Heart right ventricle (tissue), 16 donors: Measurements from ENCODE around the gene HTR3B. TPM values are rescaled to one million over a fixed set of nuclear protein-coding genes. Genes with fewer than 3 reads are reported as not detected.

Experiments
- ATAC-seq, 8 donors: fragments of 200-7000 bp; cut with Tn5 transposase; one replicate each; pipeline ENCODE4 v1.9.1; 2020; ENCODE audit warnings: mild to moderate bottlenecking in 8 of 8, moderate library complexity in 8 of 8, moderate number of reproducible peaks in 1 of 8
- DNase-seq, 2 donors: peaks; one replicate each; pipeline ENCODE4 v3.0.0-alpha.2; 2020
- H3K27ac ChIP-seq, 10 donors: fragments of 200-600 bp; sonication (generic) in 2 of 10; one replicate each; pipeline versions ENCODE4 v1.5.0 to v1.8.0; 2020 to 2022; ENCODE audit warnings: mild to moderate bottlenecking in 3 of 10
- H3K27me3 ChIP-seq, 7 donors: fragments of 200-600 bp; one replicate each; pipeline ENCODE4 v1.8.0; 2021 to 2022; ENCODE audit warnings: mild to moderate bottlenecking in 2 of 7
- H3K36me3 ChIP-seq, 9 donors: fragments of 200-600 bp; sonication (generic) in 1 of 9; one replicate each; pipeline versions ENCODE4 v1.5.0 to v1.8.0; 2020 to 2022; ENCODE audit warnings: mild to moderate bottlenecking in 2 of 9
- H3K4me1 ChIP-seq, 9 donors: fragments of 200-600 bp; sonication (generic) in 1 of 9; one replicate each; pipeline versions ENCODE4 v1.5.0 to v1.8.0; 2020 to 2022; ENCODE audit warnings: mild to moderate bottlenecking in 4 of 9
- H3K4me3 ChIP-seq, 10 donors: fragments of 200-600 bp; sonication (generic) in 2 of 10; one replicate each; pipeline versions ENCODE4 v1.5.0 to v1.8.0; 2020 to 2022; ENCODE audit warnings: mild to moderate bottlenecking in 7 of 10, moderate library complexity in 2 of 10
- H3K9me3 ChIP-seq, 11 donors: fragments of 200-600 bp in 10 of 11; sonication (generic) in 2 of 11; one replicate each; pipeline versions ENCODE4 v1.5.0 to v1.8.0; 2013 to 2022; ENCODE audit warnings: mild to moderate bottlenecking in 2 of 11, control low read depth in 1 of 11, moderate library complexity in 1 of 11
- CTCF ChIP-seq, 9 donors: fragments of 200-600 bp; sonication (generic) in 2 of 9; IDR thresholded peaks; one replicate each; pipeline versions ENCODE4 v1.5.0 to v1.8.0; 2021 to 2022; ENCODE audit warnings: antibody characterized with exemption in 9 of 9, mild to moderate bottlenecking in 5 of 9, moderate library complexity in 1 of 9
- WGBS, 2 donors: extraction: QIAGEN DNeasy Blood & Tissue Kit; methylation state at CpG; one replicate each; pipeline ENCODE4 v1.1.7; 2013; ENCODE audit warnings: inconsistent platforms in 1 of 2; 5-methylcytosine and 5-hydroxymethylcytosine counted together
- intact Hi-C, 10 donors: fragments of 100-400 bp; cut with DNase I; formaldehyde crosslinking; loops; one replicate each; pipeline versions ENCODE4 v1.11.1 to v1.14.2; 2022
- polyA plus RNA-seq, 2 donors: library from polyadenylated mRNA; stranded (reverse); fragments of 200-250 nt; gene quantifications; one replicate each; pipeline ENCODE4 v1.2.3, GENCODE V29; 2013
- total RNA-seq, 10 donors: library from RNA; stranded (reverse); fragmentation: NEBNext Ultra II Directional in 3 of 10; extraction: Animal tissue kit (Norgen Biotek cat#: 25700) in 3 of 10; gene quantifications; one replicate each; pipeline versions ENCODE4 v1.2.1 to v1.2.4, GENCODE V29; 2021 to 2023
- donor health status: Arrhythmogenic right ventricular cardiomyopathy.
- donor health status: ischemic (EF 13 %, LVEDD 7.1; RV severe dilation, severe dysfunction).
- donor health status: healthy with polysubstance abuse.
- donor health status: DM: no; HTN: yes; CAD: no.
- donor health status: DM: no; HTN: no; CAD: no.
- donor health status: ischemic (EF 25% LVEDD 6.9; RV normal size, moderate dysfunction).
- donor health status: ischemic (EF 25% LVEDD 5.7; RV mildly dilated, moderate dysfunction).
- donor health status: healthy.
- donor health status: DM: yes; HTN: yes; CAD: no.
- donor health status: Ischemic cardiomyopathy.
- donor health status: ischemic (EF 35%, LVEDD 5.7; RV mildly dilated, moderate dysfunction).
- donor health status: nonischemic (EF 11% LVEDD 7.7; RV severe dilation, severe dysfunction).
- donor health status: DM: yes; HTN: yes; CAD: no.
- donor health status: PGD.
- donor health status: ischemic (EF 29% LVEDD 5.4; RV normal size, mild dysfunction).
- donor health status: nonischemic (EF 23%, LVEDD 6.1; RV moderate dilation, normal function).

Gene HTR3B
- total and polyA plus RNA-seq, 12 donors = not detected

- Histone ChIP-seq H3K27ac (no peak overlapping the region), H3K9me3 (no peaks in the 10 kb centered on the region), H3K4me3 (no peak overlapping the region), H3K4me1 (no peaks in the 10 kb centered on the region), H3K36me3 (no peaks in the 10 kb centered on the region), H3K27me3 (peaks cover 0 to 51% (median 29%) of the 10 kb centered on the region in 7 donors)
- no peak for TF ChIP-seq CTCF (IDR thresholded peaks at IDR 0.05)
- 73 to 78% methylated on average over 4 of the region's 4 CpGs for WGBS, 2 donors
- DNase-seq = no peak
- intact Hi-C loops = no loop called here
- no peak for ATAC-seq
These were observed 45.3 kb downstream of the HTR3B start for GRCh38 chr11:113949891-113950290.

DNA sequence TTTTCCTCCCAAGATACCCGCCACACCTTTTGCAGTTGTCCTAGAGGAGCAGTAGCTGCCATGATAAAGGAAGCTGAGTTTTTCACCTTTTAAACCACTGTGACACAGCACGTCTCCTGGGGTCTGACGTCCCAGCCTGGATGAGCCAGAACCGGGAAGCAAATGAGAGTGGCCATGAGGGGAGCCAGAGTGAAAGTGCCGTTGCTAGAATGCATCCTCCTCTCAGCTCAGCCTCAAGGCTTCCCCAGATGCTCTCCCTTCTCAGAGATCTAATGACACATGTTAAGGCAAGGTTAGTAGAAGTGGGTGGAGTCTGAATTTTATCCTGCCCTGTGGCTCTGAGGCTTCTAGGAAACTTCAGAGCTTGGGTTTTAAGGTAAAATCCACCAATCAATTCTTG lies 46.9 kb downstream of the HTR3B start:
- WGBS, 2 donors = 48 to 49% methylated on average over 5 of the region's 5 CpGs

DNA sequence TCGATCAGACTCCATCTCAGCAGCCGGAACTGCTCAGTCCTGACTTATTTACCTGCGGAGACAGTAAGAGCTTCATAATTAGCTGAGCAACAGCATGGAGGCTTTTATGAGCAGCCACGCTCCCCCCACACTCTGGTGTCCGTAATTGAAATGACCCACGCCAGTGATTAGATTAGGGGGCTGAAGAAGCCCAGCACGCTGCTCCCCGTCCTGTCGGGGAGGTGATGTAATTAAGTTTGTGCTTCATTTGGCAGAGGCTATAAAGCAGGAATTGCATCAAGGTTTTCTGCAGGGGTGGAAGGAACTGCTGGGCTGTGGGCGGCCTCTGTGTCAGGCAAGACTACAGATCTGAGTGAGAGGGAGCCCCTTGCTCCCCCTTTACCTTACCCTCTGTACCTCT lies 47.5 kb downstream of the HTR3B start:
- H3K36me3 ChIP-seq = no peaks in the 10 kb centered on the region
- peaks cover 0 to 68% (median 42%) of the 10 kb centered on the region in 7 donors for H3K27me3 ChIP-seq
- no peak overlapping the region for H3K4me3 ChIP-seq
- H3K9me3 ChIP-seq = no peaks in the 10 kb centered on the region
- H3K27ac ChIP-seq = no peak overlapping the region
- no peak for DNase-seq
- no peak for TF ChIP-seq CTCF (IDR thresholded peaks at IDR 0.05)
- ATAC-seq = no peak
- 45% methylated on average over 10 of the region's 10 CpGs for WGBS, 2 donors
- intact Hi-C loops = no loop called here
- H3K4me1 ChIP-seq = no peaks in the 10 kb centered on the region

More for the DNA sequence above, 46.9 kb downstream of the HTR3B start:
- Histone ChIP-seq H3K36me3 (no peaks in the 10 kb centered on the region), H3K4me1 (no peaks in the 10 kb centered on the region), H3K27me3 (peaks cover 0 to 68% (median 40%) of the 10 kb centered on the region in 7 donors), H3K4me3 (no peak overlapping the region), H3K27ac (no peak overlapping the region), H3K9me3 (no peaks in the 10 kb centered on the region)
- intact Hi-C loops = no loop called here
- ATAC-seq = no peak
- no peak for TF ChIP-seq CTCF (IDR thresholded peaks at IDR 0.05)
- DNase-seq = no peak

DNA sequence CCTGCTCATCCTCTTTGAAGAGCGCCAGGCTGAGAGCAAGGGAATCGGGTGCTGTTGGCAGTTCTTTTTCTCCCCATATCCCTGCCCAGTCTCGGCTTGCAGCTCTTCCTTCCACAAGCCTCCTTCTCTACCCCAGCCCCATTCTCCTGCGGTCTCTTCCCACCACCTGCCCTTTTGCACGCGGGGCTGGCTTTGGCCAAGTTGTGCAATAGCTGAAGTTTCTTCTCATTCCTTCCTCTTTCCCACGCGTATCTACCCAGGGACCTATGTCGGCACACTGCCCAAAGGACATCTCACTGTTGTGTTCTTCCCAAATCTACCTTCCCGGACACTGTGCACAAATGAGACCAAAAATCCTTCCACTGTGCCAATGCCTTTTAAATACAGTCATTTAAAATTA lies 48.0 kb downstream of the HTR3B start:
- Histone ChIP-seq H3K9me3 (no peaks in the 10 kb centered on the region), H3K27me3 (peaks cover 0 to 68% (median 45%) of the 10 kb centered on the region in 7 donors), H3K4me1 (no peaks in the 10 kb centered on the region), H3K27ac (no peak overlapping the region), H3K36me3 (no peaks in the 10 kb centered on the region), H3K4me3 (no peak overlapping the region)
- no peak for ATAC-seq
- intact Hi-C loops = no loop called here
- 87% methylated on average over 10 of the region's 10 CpGs for WGBS, 2 donors
- no peak for TF ChIP-seq CTCF (IDR thresholded peaks at IDR 0.05)
- DNase-seq = no peak
